ENCODE measurements around the gene APOL1. TPM values are rescaled to one million over a fixed set of nuclear protein-coding genes. Genes with fewer than 3 reads are reported as not detected.

The APOL1 gene
- total and polyA plus RNA-seq, 9 donors = 11.4 to 75.9 (median 34.4) TPM

- TF ChIP-seq POLR2A (IDR thresholded peaks at IDR 0.05) (no peak), EP300 (IDR thresholded peaks at IDR 0.05) (no peak)
- Histone ChIP-seq H3K36me3 (no peaks in the 10 kb centered on the region), H3K4me3 (no peak overlapping the region), H3K4me1 (ENCODE audit: insufficient read depth) (peaks cover 1% of the 10 kb centered on the region), H3K9me3 (no peaks in the 10 kb centered on the region), H3K27ac (no peak overlapping the region), H3K27me3 (no peaks in the 10 kb centered on the region)
- no peak for DNase-seq
- WGBS, 3 donors = 50 to 58% (median 52%) methylated on average over 4 of the region's 4 CpGs
- intact Hi-C loops (cut with DNase I) = no loop called here
Measured at GRCh38 chr22:36211237-36211861, 41.6 kb upstream of the APOL1 start.

GRCh38 chr22:36212901-36213300, 40.0 kb upstream of the APOL1 start:
- H3K36me3 ChIP-seq = no peaks in the 10 kb centered on the region
- intact Hi-C loops (cut with DNase I) = no loop called here
- no peak for TF ChIP-seq POLR2A (IDR thresholded peaks at IDR 0.05)
- TF ChIP-seq CTCF (IDR thresholded peaks at IDR 0.05) = no peak
- TF ChIP-seq EP300 (IDR thresholded peaks at IDR 0.05) = no peak
- H3K4me1 ChIP-seq (ENCODE audit: insufficient read depth) = peaks cover 1% of the 10 kb centered on the region
- H3K27ac ChIP-seq = no peak overlapping the region
- no peak overlapping the region for H3K4me3 ChIP-seq
- no peak for DNase-seq
- no peaks in the 10 kb centered on the region for H3K9me3 ChIP-seq
- H3K27me3 ChIP-seq = no peaks in the 10 kb centered on the region

- no peaks in the 10 kb centered on the region for H3K9me3 ChIP-seq
- H3K27me3 ChIP-seq = no peaks in the 10 kb centered on the region
- H3K4me1 ChIP-seq (ENCODE audit: insufficient read depth) = peaks cover 1% of the 10 kb centered on the region
- WGBS, 3 donors = 93% methylated on average over 4 of the region's 4 CpGs
- TF ChIP-seq POLR2A (IDR thresholded peaks at IDR 0.05) (no peak), CTCF (IDR thresholded peaks at IDR 0.05) (no peak), EP300 (IDR thresholded peaks at IDR 0.05) (no peak)
- H3K27ac ChIP-seq = no peak overlapping the region
- H3K36me3 ChIP-seq = no peaks in the 10 kb centered on the region
- intact Hi-C loops (cut with DNase I) = no loop called here
- H3K4me3 ChIP-seq = no peak overlapping the region
- no peak for DNase-seq
Measured at GRCh38 chr22:36213586-36213985, 39.3 kb upstream of the APOL1 start.

- Histone ChIP-seq H3K36me3 (no peaks in the 10 kb centered on the region), H3K4me3 (no peak overlapping the region), H3K4me1 (ENCODE audit: insufficient read depth) (peaks cover 1% of the 10 kb centered on the region), H3K9me3 (no peaks in the 10 kb centered on the region), H3K27ac (no peak overlapping the region), H3K27me3 (no peaks in the 10 kb centered on the region)
- DNase-seq = no peak
- intact Hi-C loops (cut with DNase I) = no loop called here
- 54 to 63% (median 60%) methylated on average over 2 of the region's 2 CpGs for WGBS, 3 donors
- TF ChIP-seq EP300 (IDR thresholded peaks at IDR 0.05) (no peak), POLR2A (IDR thresholded peaks at IDR 0.05) (no peak), CTCF (IDR thresholded peaks at IDR 0.05) (no peak)
Measured at GRCh38 chr22:36215981-36216380, 37.0 kb upstream of the APOL1 start.

GRCh38 chr22:36218648-36219193, 34.2 kb upstream of the APOL1 start:
- Histone ChIP-seq H3K4me3 (no peak overlapping the region), H3K27me3 (no peaks in the 10 kb centered on the region), H3K27ac (no peak overlapping the region), H3K4me1 (ENCODE audit: insufficient read depth) (peaks cover 1% of the 10 kb centered on the region), H3K36me3 (no peaks in the 10 kb centered on the region), H3K9me3 (no peaks in the 10 kb centered on the region)
- intact Hi-C loops (cut with DNase I) = no loop called here
- no peak for TF ChIP-seq EP300 (IDR thresholded peaks at IDR 0.05)
- no peak for DNase-seq
- 84 to 89% (median 85%) methylated on average over 7 of the region's 7 CpGs for WGBS, 3 donors
